GM12878 (cell line): ENCODE measurements around the gene MSMB. TPM values are rescaled to one million over a fixed set of nuclear protein-coding genes. Genes with fewer than 3 reads are reported as not detected.

Experiments used
- ATAC-seq: fragments of 200-7000 bp; cut with Tn5 transposase; 3 replicates; pipeline ENCODE4 v1.9.1; 2020; ENCODE audit warnings: mild to moderate bottlenecking, moderate library complexity
- BruUV-seq: library from RNA; stranded (reverse); fragments of 400-500 nt; replicated peaks from 2 replicates; lab custom pipeline; 2021; lab: Mats Ljungman, UMichigan
- CTCF ChIA-PET: fragments of 300-600 bp; sonication (Branson Sonifier 250); formaldehyde crosslinking; extraction: SDS; loops from one replicate; lab custom pipeline; 2021; ENCODE audit warnings: inconsistent platforms; lab: Yijun Ruan, JAX
- POLR2A ChIA-PET: fragments of 350-600 bp; formaldehyde crosslinking; extraction: SDS; loops from one replicate; lab custom pipeline; 2021; ENCODE audit warnings: inconsistent platforms; lab: Charles Lee
- RAD21 ChIA-PET: fragments of 300-600 bp; sonication (Branson Sonifier 250); formaldehyde crosslinking; loops from one replicate; lab custom pipeline; 2023; ENCODE audit warnings: antibody characterized with exemption; ENCODE audit not compliant: unreplicated experiment; lab: Charles Lee
- SMC1A ChIA-PET: fragments of 300-600 bp; sonication (Branson Sonifier 250); formaldehyde crosslinking; loops from one replicate; lab custom pipeline; 2023; ENCODE audit not compliant: unreplicated experiment, uncharacterized antibody; lab: Charles Lee
- DNase-seq: peaks from one replicate; pipeline ENCODE4 v3.0.0-alpha.2; 2011; ENCODE audit warnings: low read depth, low spot score
- FAIRE-seq: peaks from 3 replicates; lab custom pipeline; 2011; peaks lifted over from hg19 to GRCh38; lab: Jason Lieb, UNC
- H2AFZ ChIP-seq: 2 replicates; pipeline ENCODE4 v1.6.0; 2011; ENCODE audit warnings: low read depth, low read length, control low read depth; ENCODE audit not compliant: control insufficient read depth
- H3K27ac ChIP-seq: 2 replicates; pipeline ENCODE4 v1.5.1; 2011; ENCODE audit warnings: control low read depth; ENCODE audit not compliant: control insufficient read depth, insufficient read depth
- H3K27me3 ChIP-seq, 2 experiments: replicated peaks in 1 of 2; 2 replicates each; pipeline versions ENCODE4 v1.6.0 to v1.6.1; 2011; ENCODE audit warnings: low read length in 1 of 2; ENCODE audit not compliant: control insufficient read depth in 2 of 2, insufficient read depth in 2 of 2
- H3K36me3 ChIP-seq, 2 experiments: 2 replicates each; pipeline ENCODE4 v1.5.1; 2011; ENCODE audit warnings: low read length in 1 of 2; ENCODE audit not compliant: control insufficient read depth in 2 of 2, insufficient read depth in 2 of 2
- H3K4me1 ChIP-seq: 2 replicates; pipeline ENCODE4 v1.6.1; 2011; ENCODE audit warnings: mild to moderate bottlenecking, low read length, moderate library complexity, mixed read lengths; ENCODE audit not compliant: control insufficient read depth, insufficient read depth
- H3K4me2 ChIP-seq: 2 replicates; pipeline ENCODE4 v1.6.0; 2011; ENCODE audit warnings: control low read depth; ENCODE audit not compliant: control insufficient read depth, insufficient read depth
- H3K4me3 ChIP-seq: fragments of 200-600 bp; sonication (generic); 2 replicates; pipeline ENCODE4 v1.5.1; 2016
- H3K79me2 ChIP-seq: 2 replicates; pipeline ENCODE4 v1.6.0; 2011; ENCODE audit warnings: low read length; ENCODE audit not compliant: control insufficient read depth, insufficient read depth
- H3K9ac ChIP-seq: 2 replicates; pipeline ENCODE4 v1.8.0; 2011; ENCODE audit warnings: low read length, control low read depth, mixed read lengths; ENCODE audit not compliant: control insufficient read depth, insufficient read depth
- H3K9me3 ChIP-seq: replicated peaks from 3 replicates; pipeline ENCODE4 v1.5.1; 2011; ENCODE audit warnings: mild to moderate bottlenecking, low read length; ENCODE audit not compliant: control insufficient read depth, insufficient read depth
- H4K20me1 ChIP-seq: 2 replicates; pipeline ENCODE4 v1.6.0; 2011; ENCODE audit not compliant: control insufficient read depth, insufficient read depth
- CBFB ChIP-seq: IDR thresholded peaks from 2 replicates; pipeline ENCODE4 v1.6.1; 2016; ENCODE audit warnings: antibody characterized with exemption, low read depth
- CHD2 ChIP-seq: IDR thresholded peaks from 2 replicates; pipeline ENCODE4 v1.6.1; 2011; ENCODE audit warnings: low read depth, low read length, improper control_type of control experiment, borderline replicate concordance
- E2F4 ChIP-seq: IDR thresholded peaks from 2 replicates; pipeline ENCODE4 v1.6.1; 2012; ENCODE audit warnings: low read depth, low read length, improper control_type of control experiment
- LARP7 ChIP-seq: fragments of 450-650 bp; IDR thresholded peaks from 2 replicates; pipeline ENCODE4 v1.6.1; 2017; ENCODE audit warnings: mild to moderate bottlenecking
- POLR2AphosphoS2 ChIP-seq: IDR thresholded peaks from 2 replicates; pipeline ENCODE4 v1.6.1; 2011; ENCODE audit warnings: low read depth, mild to moderate bottlenecking, low read length, improper control_type of control experiment, moderate library complexity
- SMARCA5 ChIP-seq: fragments of 450-650 bp; IDR thresholded peaks from 2 replicates; pipeline ENCODE4 v1.6.1; 2017; ENCODE audit warnings: mild to moderate bottlenecking
- WGBS: methylation state at CpG from one replicate; pipeline ENCODE4 v1.1.6; 2016; ENCODE audit warnings: low lambda C conversion rate; ENCODE audit not compliant: insufficient replicate concordance, insufficient coverage; ENCODE audit errors: missing lambda C conversion rate; 5-methylcytosine and 5-hydroxymethylcytosine counted together
- in situ Hi-C: fragments of 300-500 bp; cut with MboI; formaldehyde crosslinking; loops from 9 replicates; pipeline ENCODE4 v1.14.3; 2018; ENCODE audit warnings: mixed read lengths
- intact Hi-C: fragments of 100-400 bp; cut with micrococcal nuclease; formaldehyde crosslinking; loops from one replicate; pipeline ENCODE4 v1.14.2; 2022; ENCODE audit not compliant: unreplicated experiment
- polyA plus RNA-seq, 11 experiments: library from polyadenylated mRNA; depleted of rRNA in 4 of 11; unstranded in 6 of 11; stranded (reverse) in 5 of 11; fragments of >200 nt; fragmentation: Nextera tagmentation in 4 of 11; fragmentation: Illumina TruSeq in 1 of 11; extraction: Ambion mirVana in 4 of 11; extraction: Trizol in 1 of 11; gene quantifications; 1 replicate in 1 of 11; 2 replicates in 10 of 11; pipeline versions ENCODE4 v1.2.1 to v1.2.3, GENCODE V29; 2011 to 2016; ENCODE audit warnings: inconsistent platforms in 2 of 11, missing spikeins in 2 of 11, low read depth in 1 of 11
- total RNA-seq, 4 experiments: library from RNA; depleted of rRNA in 3 of 4; stranded (reverse); fragments of >200 nt in 3 of 4; fragmentation: Illumina TruSeq in 1 of 4; extraction: Trizol in 1 of 4; gene quantifications; 2 replicates each; pipeline versions ENCODE4 v1.2.1 to v1.2.3, GENCODE V29; 2013 to 2021

MSMB gene
- total and polyA plus RNA-seq, 10 of the 15 experiments (the other 5 are each of a cell fraction or from before 2014, with no cell fraction given): not detected

GRCh38 chr10:46029461-46030030, 16.5 kb downstream of the MSMB start:
- H3K9me3 ChIP-seq: no peaks in the 10 kb centered on the region
- no peaks in the 10 kb centered on the region; the same call in none of the 2 replicates for H3K4me1 ChIP-seq
- ChIA-PET POLR2A (interaction anchor here (0.7 to 1.4 kb wide), 4 partner anchors 13 to 58 kb away, joined by 3 to 4 read pairs (median 3); partner anchors contain the start of gene TIMM23), RAD21 (interaction anchor here (0.7 to 2.0 kb wide), 7 partner anchors 20 to 779 kb away, joined by 3 to 9 read pairs (median 4); no protein-coding TSS in a partner anchor), SMC1A (interaction anchor here (0.5 to 2.3 kb wide), 5 partner anchors 11 to 47 kb away, joined by 3 to 12 read pairs (median 3); no protein-coding TSS in a partner anchor), CTCF (interaction anchor here (1.2 to 4.5 kb wide), 14 partner anchors 10 to 794 kb away, joined by 3 to 60 read pairs (median 8); partner anchors contain the start of gene ZFAND4)
- no peak for DNase-seq
- peaks cover 56% of the 10 kb centered on the region for H3K79me2 ChIP-seq
- no peak for TF ChIP-seq CHD2
- TF ChIP-seq CBFB: no peak
- TF ChIP-seq E2F4: no peak
- TF ChIP-seq SMARCA5: no peak
- TF ChIP-seq LARP7: no peak
- TF ChIP-seq POLR2AphosphoS2: 0 out of 2 replicates have a peak, but pooled peaks have one; percentile 12
- in situ Hi-C loops (loop anchor here (5.0 to 10.0 kb wide), 3 partner anchors 567 to 1025 kb away; partner anchors contain the start of gene ZNF22), intact Hi-C loops (loop anchor here (2.0 to 10.0 kb wide), 2 partner anchors 565 to 795 kb away; no protein-coding TSS in a partner anchor)
- WGBS: under 1% methylated on average over 6 of the region's 6 CpGs
- no peak for FAIRE-seq
- peak overlapping the region; percentile 73 for H3K4me3 ChIP-seq
- BruUV-seq: TSS peak; percentile 66
- no peaks in the 10 kb centered on the region for H3K27me3 ChIP-seq
- no peak for ATAC-seq
- H2AFZ ChIP-seq: no peak overlapping the region
- peak overlapping the region; percentile 73 for H3K4me2 ChIP-seq
- H3K36me3 ChIP-seq: 0 out of 4 replicates have a peak, but pooled peaks cover 0 to 3% of the 10 kb centered on the region in 2 experiments
- peak overlapping the region; percentile 89 for H3K9ac ChIP-seq
- H3K27ac ChIP-seq: peak overlapping the region; percentile 80
- H4K20me1 ChIP-seq: no peaks in the 10 kb centered on the region; the same call in 1 of the 2 replicates
